IMR-90 (cell line): ENCODE measurements around the gene FLACC1. TPM values are rescaled to one million over a fixed set of nuclear protein-coding genes. Genes with fewer than 3 reads are reported as not detected.

Source experiments
- ATAC-seq: fragments of 200-7000 bp; cut with Tn5 transposase; 2 replicates; pipeline ENCODE4 v1.9.1; 2020; ENCODE audit warnings: low read depth, mild to moderate bottlenecking, moderate library complexity
- BruUV-seq: library from RNA; stranded (reverse); fragments of 400-500 nt; replicated peaks from 2 replicates; lab custom pipeline; 2021; lab: Mats Ljungman, UMichigan
- CTCF ChIA-PET: fragments of 300-600 bp; formaldehyde crosslinking; extraction: SDS; loops from one replicate; lab custom pipeline; 2021; ENCODE audit warnings: antibody characterized with exemption; lab: Yijun Ruan, JAX
- POLR2A ChIA-PET: fragments of 300-600 bp; sonication (Branson Sonifier 250); formaldehyde crosslinking; loops from one replicate; lab custom pipeline; 2022; ENCODE audit warnings: antibody characterized with exemption; ENCODE audit not compliant: unreplicated experiment; lab: Charles Lee
- DNase-seq: peaks from one replicate; pipeline ENCODE4 v3.0.0; 2013
- H2AFZ ChIP-seq: replicated peaks from 2 replicates; pipeline ENCODE3; 2013; ENCODE audit warnings: low read length, mild to moderate bottlenecking; ENCODE audit not compliant: poor library complexity
- H2AK5ac ChIP-seq: 2 replicates; pipeline ENCODE4 v1.6.1; 2013; ENCODE audit warnings: low read depth, low read length, inconsistent platforms
- H2AK9ac ChIP-seq: replicated peaks from 2 replicates; pipeline ENCODE3; 2013; ENCODE audit warnings: mild to moderate bottlenecking, low read depth, low read length, moderate library complexity; ENCODE audit not compliant: poor library complexity
- H2BK120ac ChIP-seq: 2 replicates; pipeline ENCODE4 v1.6.1; 2013; ENCODE audit warnings: low read depth, low read length, inconsistent platforms
- H2BK15ac ChIP-seq: 3 replicates; pipeline ENCODE4 v1.6.1; 2013; ENCODE audit warnings: low read depth, low read length, inconsistent platforms
- H2BK20ac ChIP-seq: 2 replicates; pipeline ENCODE4 v1.6.1; 2013; ENCODE audit warnings: low read depth, mild to moderate bottlenecking, inconsistent platforms, low read length, moderate library complexity
- H2BK5ac ChIP-seq: 2 replicates; pipeline ENCODE4 v1.6.1; 2013; ENCODE audit warnings: mild to moderate bottlenecking, low read depth, low read length, inconsistent platforms; ENCODE audit not compliant: poor library complexity, severe bottlenecking
- H3K14ac ChIP-seq: replicated peaks from 2 replicates; pipeline ENCODE4 v1.6.1; 2013; ENCODE audit warnings: low read depth, low read length, inconsistent platforms
- H3K18ac ChIP-seq: 2 replicates; pipeline ENCODE4 v1.6.1; 2013; ENCODE audit warnings: low read depth, low read length, control low read depth
- H3K23ac ChIP-seq: 2 replicates; pipeline ENCODE4 v1.6.1; 2013; ENCODE audit warnings: low read depth, low read length, inconsistent platforms
- H3K27ac ChIP-seq: 2 replicates; pipeline ENCODE4 v1.5.1; 2013; ENCODE audit warnings: mild to moderate bottlenecking, control low read depth, low read length; ENCODE audit not compliant: insufficient read depth
- H3K27me3 ChIP-seq: 2 replicates; pipeline ENCODE4 v1.6.1; 2013; ENCODE audit warnings: low read length; ENCODE audit not compliant: control insufficient read depth, insufficient read depth
- H3K36me3 ChIP-seq: 2 replicates; pipeline ENCODE4 v1.6.1; 2013; ENCODE audit warnings: low read length, mixed read lengths; ENCODE audit not compliant: control insufficient read depth, insufficient read depth
- H3K4ac ChIP-seq: 2 replicates; pipeline ENCODE4 v1.6.1; 2013; ENCODE audit warnings: low read depth, low read length, inconsistent platforms
- H3K4me1 ChIP-seq: 2 replicates; pipeline ENCODE4 v1.6.1; 2013; ENCODE audit warnings: low read length, mixed read lengths; ENCODE audit not compliant: control insufficient read depth, insufficient read depth
- H3K4me2 ChIP-seq: 2 replicates; pipeline ENCODE4 v1.6.1; 2013; ENCODE audit warnings: low read depth, mild to moderate bottlenecking, control low read depth, low read length, moderate library complexity
- H3K4me3 ChIP-seq: 2 replicates; pipeline ENCODE4 v1.5.1; 2013; ENCODE audit warnings: low read depth, mild to moderate bottlenecking, control low read depth, low read length, moderate library complexity; ENCODE audit not compliant: insufficient read depth
- H3K56ac ChIP-seq: 2 replicates; pipeline ENCODE4 v1.6.1; 2013; ENCODE audit warnings: low read length, inconsistent platforms; ENCODE audit not compliant: insufficient read depth; ENCODE audit errors: extremely low read depth
- H3K79me1 ChIP-seq, 2 experiments: 2 replicates each; pipeline ENCODE4 v1.6.1; 2013; ENCODE audit warnings: low read length in 2 of 2, inconsistent platforms in 1 of 2, low read depth in 1 of 2
- H3K9ac ChIP-seq: 2 replicates; pipeline ENCODE4 v1.6.1; 2013; ENCODE audit warnings: low read depth, low read length, control low read depth
- H3K9me1 ChIP-seq: 2 replicates; pipeline ENCODE4 v1.6.1; 2013; ENCODE audit warnings: low read length, inconsistent platforms; ENCODE audit not compliant: insufficient read depth
- H3K9me3 ChIP-seq: 2 replicates; pipeline ENCODE4 v1.6.1; 2013; ENCODE audit warnings: low read length; ENCODE audit not compliant: control insufficient read depth, insufficient read depth
- H4K20me1 ChIP-seq: 2 replicates; pipeline ENCODE4 v1.6.1; 2013; ENCODE audit warnings: low read length, inconsistent platforms; ENCODE audit not compliant: insufficient read depth
- H4K5ac ChIP-seq: 2 replicates; pipeline ENCODE4 v1.6.1; 2013; ENCODE audit warnings: mild to moderate bottlenecking, low read depth, low read length, control low read depth
- H4K8ac ChIP-seq, 2 experiments: 2 replicates each; pipeline ENCODE4 v1.6.1; 2013; ENCODE audit warnings: low read depth in 2 of 2, low read length in 2 of 2, control low read depth in 1 of 2, inconsistent platforms in 1 of 2
- H4K91ac ChIP-seq: 2 replicates; pipeline ENCODE4 v1.6.1; 2013; ENCODE audit warnings: low read depth, low read length, inconsistent platforms; ENCODE audit not compliant: insufficient read depth
- BHLHE40 ChIP-seq: fragments of 150-350 bp; IDR thresholded peaks from 2 replicates; pipeline ENCODE4 v1.6.1; 2016; ENCODE audit warnings: mild to moderate bottlenecking, low read depth, low read length
- CHD1 ChIP-seq: IDR thresholded peaks from 2 replicates; pipeline ENCODE4 v1.6.1; 2012; ENCODE audit warnings: low read depth, low read length, improper control_type of control experiment
- CTCF ChIP-seq: conservative IDR thresholded peaks from 2 replicates; pipeline ENCODE4 v1.5.1; 2012; ENCODE audit warnings: mild to moderate bottlenecking, low read depth, low read length, improper control_type of control experiment
- MAFK ChIP-seq: IDR thresholded peaks from 2 replicates; pipeline ENCODE4 v1.6.1; 2012; ENCODE audit warnings: low read depth, low read length, improper control_type of control experiment
- NFE2L2 ChIP-seq: fragments of 150-350 bp; IDR thresholded peaks from 2 replicates; pipeline ENCODE4 v1.6.1; 2016; ENCODE audit warnings: low read depth, mild to moderate bottlenecking, low read length
- POLR2A ChIP-seq: IDR thresholded peaks from 2 replicates; pipeline ENCODE4 v1.6.1; 2012; ENCODE audit warnings: mild to moderate bottlenecking, low read depth, low read length
- RAD21 ChIP-seq: IDR thresholded peaks from 2 replicates; pipeline ENCODE4 v1.6.1; 2012; ENCODE audit warnings: low read length, improper control_type of control experiment
- RCOR1 ChIP-seq: IDR thresholded peaks from 2 replicates; pipeline ENCODE4 v1.6.1; 2012; ENCODE audit warnings: mild to moderate bottlenecking, low read length, improper control_type of control experiment; ENCODE audit not compliant: insufficient replicate concordance
- SMC3 ChIP-seq: fragments of 150-350 bp; IDR thresholded peaks from 2 replicates; pipeline ENCODE4 v1.6.1; 2016; ENCODE audit warnings: low read depth, mild to moderate bottlenecking, antibody characterized with exemption, low read length, moderate library complexity
- WGBS, 2 experiments: methylation state at CpG; one replicate each; pipeline versions ENCODE4 v1.1.5 to v1.1.7; 2013; ENCODE audit warnings: missing lambda C conversion rate in 2 of 2; ENCODE audit not compliant: insufficient read length in 1 of 2; ENCODE audit errors: extremely low coverage in 2 of 2; 5-methylcytosine and 5-hydroxymethylcytosine counted together
- dilution Hi-C: fragments of 300-500 bp; cut with HindIII; formaldehyde crosslinking; loops from one replicate; pipeline ENCODE4 v1.14.3; 2018; ENCODE audit warnings: low sequenced_read_pairs; ENCODE audit not compliant: unreplicated experiment
- in situ Hi-C: fragments of 300-500 bp; cut with MboI; formaldehyde crosslinking; loops from 3 replicates; pipeline ENCODE4 v1.14.3; 2019; ENCODE audit warnings: low sequenced_read_pairs, inconsistent platforms, mixed read lengths
- intact Hi-C: fragments of 100-400 bp; cut with micrococcal nuclease; formaldehyde crosslinking; loops from 2 replicates; pipeline ENCODE4 v1.10.0; 2022
- polyA plus RNA-seq, 3 experiments: library from polyadenylated mRNA; depleted of rRNA; stranded (reverse); fragments of >200 nt; gene quantifications; 2 replicates each; pipeline ENCODE4 v1.2.3, GENCODE V29; 2012; ENCODE audit warnings: low replicate concordance in 1 of 3
- total RNA-seq: library from RNA; depleted of rRNA; stranded (reverse); fragments of >200 nt; gene quantifications from 2 replicates; pipeline ENCODE4 v1.2.3, GENCODE V29; 2012

Gene FLACC1
- total and polyA plus RNA-seq, 2 of the 4 experiments (the other 2 are of a cell fraction): 0.32 to 0.54 TPM

- Histone ChIP-seq H2BK120ac (no peak overlapping the region), H3K9ac (no peak overlapping the region), H2AK5ac (no peak overlapping the region), H3K79me1 (peaks cover 7 to 9% of the 10 kb centered on the region in 2 experiments; a peak in 3 of 4 replicates), H3K23ac (no peak overlapping the region), H3K9me3 (no peaks in the 10 kb centered on the region), H3K56ac (no peak overlapping the region), H4K20me1 (no peaks in the 10 kb centered on the region), H3K27ac (no peak overlapping the region), H3K4ac (no peak overlapping the region), H3K9me1 (no peaks in the 10 kb centered on the region), H3K27me3 (no peaks in the 10 kb centered on the region), H4K5ac (no peak overlapping the region), H2BK15ac (no peak overlapping the region), H2AFZ (no peak overlapping the region), H4K91ac (no peak overlapping the region), H3K14ac (no peak overlapping the region), H4K8ac (no peak overlapping the region), H3K4me3 (no peak overlapping the region), H2AK9ac (no peak overlapping the region), H3K18ac (no peak overlapping the region), H3K4me2 (no peak overlapping the region), H2BK20ac (no peak overlapping the region), H3K4me1 (no peaks in the 10 kb centered on the region), H3K36me3 (peaks cover 27% of the 10 kb centered on the region), H2BK5ac (no peak overlapping the region)
- dilution Hi-C loops (no loop called here), in situ Hi-C loops (no loop called here), intact Hi-C loops (no loop called here)
- DNase-seq (no peak), ATAC-seq (no peak)
- CTCF ChIA-PET: no interaction called here
- POLR2A ChIA-PET: no interaction called here
- no TSS peak for BruUV-seq
- 90% methylated on average over 2 of the region's 9 CpGs; no CpG with 5 or more reads in 1 of the 2 experiments for WGBS, 2 experiments
- no peak for TF ChIP-seq NFE2L2
- no peak for TF ChIP-seq SMC3
- TF ChIP-seq MAFK: no peak
- no peak for TF ChIP-seq RAD21
- TF ChIP-seq CHD1: no peak
- TF ChIP-seq BHLHE40: no peak
- no peak for TF ChIP-seq POLR2A
- TF ChIP-seq CTCF: no peak
- TF ChIP-seq RCOR1: no peak
These were observed 86.7 kb downstream of the FLACC1 start for GRCh38 chr2:201270293-201271001.
